Epithelial cell of esophagus (primary cell): ENCODE data around the gene PAPOLB.

Source experiments
- DNase-seq: peaks from one replicate; pipeline ENCODE4 v3.0.0; 2010; ENCODE audit warnings: low read depth
- H3K4me3 ChIP-seq: 2 replicates; pipeline ENCODE4 v1.5.1; 2011; ENCODE audit warnings: mild to moderate bottlenecking, low read length, control low read depth
- CTCF ChIP-seq: IDR thresholded peaks from 2 replicates; pipeline ENCODE4 v1.5.1; 2011; ENCODE audit warnings: low read depth, mild to moderate bottlenecking, low read length, control low read depth, inconsistent platforms; ENCODE audit not compliant: insufficient read depth; ENCODE audit errors: missing control alignments

PAPOLB gene

GRCh38 chr7:4841836-4842235 lies 20.0 kb downstream of the PAPOLB start:
- DNase-seq: no peak
- H3K4me3 ChIP-seq: no peak overlapping the region
- no peak for TF ChIP-seq CTCF

- H3K4me3 ChIP-seq: no peak overlapping the region
- TF ChIP-seq CTCF: no peak
- DNase-seq: no peak
Observed at GRCh38 chr7:4841007-4841784, 20.6 kb downstream of the PAPOLB start.

GRCh38 chr7:4840079-4840501 lies 21.7 kb downstream of the PAPOLB start:
- DNase-seq: no peak
- TF ChIP-seq CTCF: no peak
- H3K4me3 ChIP-seq: no peak overlapping the region

- TF ChIP-seq CTCF: no peak
- no peak for DNase-seq
Observed at GRCh38 chr7:4838626-4839334, 23.1 kb downstream of the PAPOLB start.

GRCh38 chr7:4837803-4838625 lies 23.8 kb downstream of the PAPOLB start:
- no peak for DNase-seq
- H3K4me3 ChIP-seq: no peak overlapping the region
- no peak for TF ChIP-seq CTCF

More at GRCh38 chr7:4838626-4839334, 23.1 kb downstream of the PAPOLB start:
- H3K4me3 ChIP-seq: no peak overlapping the region

GRCh38 chr7:4837041-4837802 lies 24.6 kb downstream of the PAPOLB start:
- no peak for TF ChIP-seq CTCF
- DNase-seq: no peak
- no peak overlapping the region for H3K4me3 ChIP-seq
